ENCODE measurements around the gene VTCN1. TPM values are rescaled to one million over a fixed set of nuclear protein-coding genes. Genes with fewer than 3 reads are reported as not detected.

VTCN1 gene
- total and polyA plus RNA-seq, 9 donors: 0.04 to 2.0 (median 0.11) TPM; not detected in 1

DNA sequence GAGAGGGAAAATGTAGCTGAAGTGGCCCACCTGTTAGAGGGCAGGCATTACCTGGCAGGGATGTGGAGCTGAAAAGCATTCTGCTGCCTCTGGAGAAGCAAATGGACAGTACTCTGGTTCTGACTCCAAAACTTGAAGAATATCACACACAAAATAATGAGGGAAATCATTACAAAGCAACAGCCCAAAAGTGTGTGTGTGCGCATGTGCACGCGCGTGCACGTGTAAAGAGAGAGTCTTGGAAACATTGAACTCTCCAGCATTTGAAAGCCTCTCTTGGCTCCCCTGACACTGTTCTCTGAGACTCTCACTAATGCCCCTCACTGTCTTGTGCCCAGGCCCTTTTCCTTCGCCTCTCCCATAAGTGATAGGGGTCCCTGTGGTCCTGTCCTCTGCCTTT is 2.3 kb upstream of the VTCN1 start:
- 91% methylated on average over 6 of the region's 6 CpGs for WGBS (ENCODE audit: insufficient coverage)
- H3K27ac ChIP-seq (ENCODE audit: low read length): no peak overlapping the region
- H3K4me3 ChIP-seq (ENCODE audit: low read length): no peak overlapping the region
- no peak for DNase-seq
- H3K4me1 ChIP-seq (ENCODE audit: control insufficient read depth, insufficient read depth, low read length): no peaks in the 10 kb centered on the region
- no peaks in the 10 kb centered on the region for H3K36me3 ChIP-seq (ENCODE audit: control insufficient read depth, insufficient read depth, low read length)
- H3K27me3 ChIP-seq (ENCODE audit: control insufficient read depth, insufficient read depth, low read length): no peaks in the 10 kb centered on the region
- peaks cover 2% of the 10 kb centered on the region for H3K9me3 ChIP-seq (replicated peaks; ENCODE audit: control insufficient read depth, low read depth, low read length)

DNA sequence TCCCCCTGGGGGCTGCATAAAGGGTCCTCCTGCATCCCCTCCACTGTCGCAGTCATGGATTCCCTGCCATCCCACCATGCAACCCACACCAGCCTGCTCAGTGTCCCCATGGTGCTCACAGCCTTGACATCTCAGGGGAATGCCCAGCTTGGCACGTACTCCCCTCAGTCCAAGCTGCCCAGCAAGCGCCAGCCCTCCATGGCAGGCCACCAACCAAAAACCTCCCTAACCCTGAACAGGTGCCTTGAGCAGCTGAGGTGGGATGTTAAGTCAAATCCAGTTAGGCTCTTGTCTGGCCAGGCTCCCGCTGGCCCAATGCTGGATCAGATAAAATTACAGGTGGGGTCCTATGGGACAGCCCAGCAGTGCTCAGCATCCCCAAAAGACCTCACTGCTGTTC is 341 bp downstream of the VTCN1 start:
- DNase-seq: no peak
- 94% methylated on average over 3 of the region's 4 CpGs for WGBS (ENCODE audit: insufficient coverage)

DNA sequence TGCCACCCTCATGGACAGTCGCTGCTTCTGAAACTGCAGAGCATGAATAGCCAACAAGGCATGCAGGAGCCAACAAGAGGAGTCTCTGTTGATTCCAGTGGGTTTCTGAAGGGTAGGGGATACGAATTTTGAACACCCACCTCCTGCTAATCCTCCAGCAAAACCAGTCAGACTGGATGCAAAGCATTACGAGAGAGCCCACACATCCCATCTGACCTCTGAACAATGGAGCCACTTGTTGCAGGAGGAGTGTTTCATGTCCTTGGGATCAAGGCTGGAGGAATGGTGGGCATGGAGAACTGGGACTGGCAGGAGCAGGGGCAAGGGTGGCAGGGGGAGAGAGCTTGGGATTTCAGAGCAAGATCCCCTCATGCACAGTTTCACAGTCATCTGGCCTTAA is 1.6 kb downstream of the VTCN1 start:
- Histone ChIP-seq H3K36me3 (ENCODE audit: control insufficient read depth, insufficient read depth, low read length) (no peaks in the 10 kb centered on the region), H3K27me3 (ENCODE audit: control insufficient read depth, insufficient read depth, low read length) (no peaks in the 10 kb centered on the region), H3K9me3 (replicated peaks; ENCODE audit: control insufficient read depth, low read depth, low read length) (no peaks in the 10 kb centered on the region), H3K27ac (ENCODE audit: low read length) (no peak overlapping the region), H3K4me1 (ENCODE audit: control insufficient read depth, insufficient read depth, low read length) (no peaks in the 10 kb centered on the region), H3K4me3 (ENCODE audit: low read length) (no peak overlapping the region)
- no peak for DNase-seq
- no CpG with 5 or more reads among the region's 3 CpGs for WGBS (ENCODE audit: insufficient coverage)

More for the DNA sequence above, 341 bp downstream of the VTCN1 start:
- no peak overlapping the region for H3K4me3 ChIP-seq (ENCODE audit: low read length)
- H3K4me1 ChIP-seq (ENCODE audit: control insufficient read depth, insufficient read depth, low read length): no peaks in the 10 kb centered on the region
- H3K36me3 ChIP-seq (ENCODE audit: control insufficient read depth, insufficient read depth, low read length): no peaks in the 10 kb centered on the region
- H3K9me3 ChIP-seq (replicated peaks; ENCODE audit: control insufficient read depth, low read depth, low read length): no peaks in the 10 kb centered on the region
- no peaks in the 10 kb centered on the region for H3K27me3 ChIP-seq (ENCODE audit: control insufficient read depth, insufficient read depth, low read length)
- no peak overlapping the region for H3K27ac ChIP-seq (ENCODE audit: low read length)

DNA sequence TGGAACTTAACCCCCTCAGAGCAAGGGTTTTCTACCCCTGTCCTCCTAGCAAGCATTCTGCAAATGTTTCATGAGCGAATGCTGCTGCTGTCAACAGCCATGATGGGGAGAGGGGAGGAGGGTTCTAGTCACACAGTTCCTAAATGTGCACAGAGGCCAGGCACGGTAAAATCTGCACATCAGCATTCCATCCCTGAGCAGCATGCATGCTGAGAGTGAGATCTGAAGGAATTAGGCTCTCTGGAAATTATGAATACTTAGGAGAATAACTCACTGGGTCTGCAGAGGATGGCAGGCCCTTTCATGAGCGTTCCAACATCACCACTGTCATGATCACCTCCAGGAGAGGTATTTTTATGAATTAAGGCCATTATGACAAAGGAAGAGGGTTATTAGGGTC is 2.1 kb downstream of the VTCN1 start:
- WGBS (ENCODE audit: insufficient coverage): 80% methylated on average over 1 of the region's 3 CpGs
- Histone ChIP-seq H3K4me3 (ENCODE audit: low read length) (no peak overlapping the region), H3K36me3 (ENCODE audit: control insufficient read depth, insufficient read depth, low read length) (no peaks in the 10 kb centered on the region), H3K27me3 (ENCODE audit: control insufficient read depth, insufficient read depth, low read length) (no peaks in the 10 kb centered on the region), H3K4me1 (ENCODE audit: control insufficient read depth, insufficient read depth, low read length) (no peaks in the 10 kb centered on the region), H3K9me3 (replicated peaks; ENCODE audit: control insufficient read depth, low read depth, low read length) (no peaks in the 10 kb centered on the region), H3K27ac (ENCODE audit: low read length) (no peak overlapping the region)
- DNase-seq: no peak

DNA sequence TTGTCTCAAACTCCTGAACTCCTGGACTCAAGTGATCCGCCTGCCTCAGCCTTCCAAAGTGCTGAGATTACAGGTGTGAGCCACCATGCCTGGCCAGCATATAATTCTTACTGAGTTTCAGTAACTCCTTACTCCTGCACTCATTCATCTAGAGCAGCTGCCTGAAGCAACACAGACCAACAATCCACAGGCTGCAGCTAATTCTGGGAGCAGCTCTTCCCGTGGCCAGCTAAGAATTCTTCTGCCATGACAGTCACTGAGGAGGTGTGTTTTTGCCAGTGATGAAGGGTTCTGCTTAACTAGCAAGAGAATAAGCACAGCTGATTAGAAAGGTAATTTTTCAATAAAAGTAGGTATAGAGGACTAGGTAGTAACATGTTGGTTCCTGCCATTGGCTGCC is 5.4 kb downstream of the VTCN1 start:
- no peaks in the 10 kb centered on the region for H3K36me3 ChIP-seq (ENCODE audit: control insufficient read depth, insufficient read depth, low read length)
- DNase-seq: no peak
- no peaks in the 10 kb centered on the region for H3K4me1 ChIP-seq (ENCODE audit: control insufficient read depth, insufficient read depth, low read length)
- H3K27me3 ChIP-seq (ENCODE audit: control insufficient read depth, insufficient read depth, low read length): peaks cover 2% of the 10 kb centered on the region
- H3K9me3 ChIP-seq (replicated peaks; ENCODE audit: control insufficient read depth, low read depth, low read length): no peaks in the 10 kb centered on the region
- no peak overlapping the region for H3K4me3 ChIP-seq (ENCODE audit: low read length)
- no peak overlapping the region for H3K27ac ChIP-seq (ENCODE audit: low read length)
- WGBS (ENCODE audit: insufficient coverage): 43% methylated on average over 1 of the region's 2 CpGs

DNA sequence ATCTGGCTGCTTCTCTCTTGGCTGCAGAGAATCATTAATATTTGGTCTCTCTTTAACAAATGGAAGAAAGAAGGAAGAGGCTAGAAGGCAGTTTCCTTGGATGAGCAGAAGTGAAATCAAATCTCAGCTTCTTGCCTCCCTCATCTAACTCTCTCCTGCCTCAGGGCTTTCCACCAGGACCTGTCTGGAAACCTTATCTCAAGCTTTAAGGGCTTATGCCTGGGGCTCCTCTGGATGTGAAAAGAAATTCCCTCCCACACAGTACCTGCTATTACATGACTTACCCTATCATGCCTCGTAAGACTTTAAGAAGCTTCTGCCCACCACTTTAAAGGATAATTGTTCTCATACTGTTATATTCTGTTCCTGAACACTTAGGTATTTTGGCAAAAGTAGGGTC is 8.9 kb downstream of the VTCN1 start:
- peaks cover 2% of the 10 kb centered on the region for H3K27me3 ChIP-seq (ENCODE audit: control insufficient read depth, insufficient read depth, low read length)
- no peak overlapping the region for H3K27ac ChIP-seq (ENCODE audit: low read length)
- H3K4me1 ChIP-seq (ENCODE audit: control insufficient read depth, insufficient read depth, low read length): no peaks in the 10 kb centered on the region
- no peak for DNase-seq
- no peak overlapping the region for H3K4me3 ChIP-seq (ENCODE audit: low read length)
- no CpG with 5 or more reads among the region's 1 CpG for WGBS (ENCODE audit: insufficient coverage)
- no peaks in the 10 kb centered on the region for H3K9me3 ChIP-seq (replicated peaks; ENCODE audit: control insufficient read depth, low read depth, low read length)
- no peaks in the 10 kb centered on the region for H3K36me3 ChIP-seq (ENCODE audit: control insufficient read depth, insufficient read depth, low read length)

DNA sequence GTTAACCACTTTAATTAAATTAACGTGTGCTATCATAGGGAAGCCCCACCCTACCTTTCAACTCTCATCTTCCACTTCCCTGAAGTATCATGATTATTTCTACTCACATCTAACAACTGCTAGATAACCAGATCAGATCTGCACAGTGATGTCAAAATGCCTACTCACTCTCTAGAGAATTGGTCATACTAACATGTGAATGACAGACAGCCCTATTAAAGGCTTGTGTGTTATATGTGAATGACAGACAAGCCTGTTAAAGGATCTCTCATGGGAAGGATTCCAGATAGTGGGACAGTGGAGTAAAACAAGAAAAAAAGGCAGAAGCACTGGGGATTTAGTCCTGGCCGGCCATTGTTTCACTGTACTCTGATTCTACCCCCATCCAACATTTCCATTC is 12.6 kb downstream of the VTCN1 start:
- peaks cover 2% of the 10 kb centered on the region for H3K27me3 ChIP-seq (ENCODE audit: control insufficient read depth, insufficient read depth, low read length)
- no peaks in the 10 kb centered on the region for H3K36me3 ChIP-seq (ENCODE audit: control insufficient read depth, insufficient read depth, low read length)
- no peaks in the 10 kb centered on the region for H3K9me3 ChIP-seq (replicated peaks; ENCODE audit: control insufficient read depth, low read depth, low read length)
- no peaks in the 10 kb centered on the region for H3K4me1 ChIP-seq (ENCODE audit: control insufficient read depth, insufficient read depth, low read length)
- WGBS (ENCODE audit: insufficient coverage): 62% methylated on average over 2 of the region's 2 CpGs
- DNase-seq: no peak
- no peak overlapping the region for H3K4me3 ChIP-seq (ENCODE audit: low read length)
- no peak overlapping the region for H3K27ac ChIP-seq (ENCODE audit: low read length)

DNA sequence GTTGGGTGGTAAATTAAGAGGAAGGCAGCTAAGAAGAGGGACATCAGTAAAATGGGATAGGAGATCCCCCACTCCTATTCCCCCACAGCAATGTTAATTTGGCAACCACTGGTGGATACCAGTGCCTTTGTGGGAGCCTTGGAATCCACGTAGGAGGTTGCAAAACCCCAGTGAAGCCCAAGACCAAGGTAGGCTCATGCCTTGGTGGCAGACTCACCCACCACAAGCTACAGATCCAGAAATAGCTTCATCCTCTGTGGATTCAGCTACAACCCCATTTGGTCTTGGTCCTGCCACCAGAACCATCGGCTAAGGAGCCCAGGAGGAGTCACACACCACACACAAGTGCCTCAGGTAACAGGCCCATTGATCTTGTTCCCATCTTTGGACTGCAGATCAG is 21.0 kb downstream of the VTCN1 start:
- Histone ChIP-seq H3K4me1 (ENCODE audit: control insufficient read depth, insufficient read depth, low read length) (no peaks in the 10 kb centered on the region), H3K4me3 (ENCODE audit: low read length) (no peak overlapping the region), H3K27me3 (ENCODE audit: control insufficient read depth, insufficient read depth, low read length) (no peaks in the 10 kb centered on the region), H3K27ac (ENCODE audit: low read length) (no peak overlapping the region), H3K36me3 (ENCODE audit: control insufficient read depth, insufficient read depth, low read length) (no peaks in the 10 kb centered on the region), H3K9me3 (replicated peaks; ENCODE audit: control insufficient read depth, low read depth, low read length) (no peaks in the 10 kb centered on the region)
- no peak for DNase-seq
- 85% methylated on average over 1 of the region's 2 CpGs for WGBS (ENCODE audit: insufficient coverage)

DNA sequence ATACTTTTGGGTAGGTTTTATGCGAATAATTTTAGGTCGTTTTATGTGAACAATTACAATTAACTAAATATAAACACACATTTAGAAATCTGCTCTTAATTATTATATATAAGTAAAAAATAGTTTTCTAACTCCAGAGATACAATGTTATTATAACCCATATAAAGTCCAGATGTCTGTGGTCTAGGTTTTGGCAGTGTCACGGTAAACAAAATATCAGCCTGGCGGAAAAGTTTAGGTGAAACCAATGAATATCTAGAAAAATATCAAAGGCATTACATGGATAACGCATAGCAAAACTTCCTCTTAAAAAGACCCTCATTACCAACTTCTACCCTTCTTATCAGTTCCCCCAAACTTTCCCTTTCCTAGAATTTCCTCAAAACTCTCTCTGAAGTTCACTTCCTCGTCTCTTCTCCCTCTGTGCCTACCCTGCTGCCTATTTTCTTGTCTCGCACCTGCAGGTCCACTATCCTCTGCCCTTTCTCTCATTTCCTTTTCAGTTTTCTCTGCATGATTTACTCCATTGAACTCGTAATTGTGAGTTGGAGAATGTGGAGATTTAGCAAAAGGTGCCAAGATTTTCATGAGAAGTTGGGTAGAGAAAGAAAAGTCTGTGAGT is 21.8 kb downstream of the VTCN1 start:
- H3K36me3 ChIP-seq (ENCODE audit: control insufficient read depth, insufficient read depth, low read length): no peaks in the 10 kb centered on the region
- H3K4me3 ChIP-seq (ENCODE audit: low read length): no peak overlapping the region
- no peaks in the 10 kb centered on the region for H3K27me3 ChIP-seq (ENCODE audit: control insufficient read depth, insufficient read depth, low read length)
- no peaks in the 10 kb centered on the region for H3K4me1 ChIP-seq (ENCODE audit: control insufficient read depth, insufficient read depth, low read length)
- H3K9me3 ChIP-seq (replicated peaks; ENCODE audit: control insufficient read depth, low read depth, low read length): no peaks in the 10 kb centered on the region
- no peak overlapping the region for H3K27ac ChIP-seq (ENCODE audit: low read length)
- WGBS (ENCODE audit: insufficient coverage): 39% methylated on average over 3 of the region's 8 CpGs
- no peak for DNase-seq

DNA sequence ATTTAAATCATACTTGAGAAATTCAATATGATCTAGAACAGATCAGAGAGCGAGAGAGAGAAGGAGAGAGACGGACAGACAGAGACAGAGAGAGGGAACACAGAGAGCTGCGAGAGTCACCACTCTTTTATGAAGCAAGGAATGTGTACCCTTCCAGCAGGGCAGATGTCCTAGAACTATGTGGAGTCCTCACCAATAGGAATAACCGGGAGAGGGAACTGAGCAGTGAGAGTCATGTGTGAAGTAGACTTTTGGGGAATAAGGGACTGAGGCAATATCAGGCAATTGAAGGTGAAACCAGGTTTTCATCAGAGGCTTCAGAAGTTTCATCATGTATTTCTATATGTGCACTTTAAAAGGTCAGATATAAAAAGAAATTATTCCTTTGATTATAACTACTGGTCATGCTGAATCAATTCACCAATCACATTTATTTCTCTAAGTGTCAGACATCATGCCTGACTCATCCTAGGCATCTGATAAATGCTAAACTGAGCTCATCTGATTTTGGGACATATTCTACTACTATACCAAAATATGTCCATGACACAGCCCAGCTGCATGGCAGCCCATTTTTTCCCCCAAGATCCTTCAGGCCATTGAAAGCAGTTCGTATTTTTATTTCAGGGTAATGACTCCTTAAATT is 22.4 kb downstream of the VTCN1 start:
- Histone ChIP-seq H3K9me3 (replicated peaks; ENCODE audit: control insufficient read depth, low read depth, low read length) (no peaks in the 10 kb centered on the region), H3K4me3 (ENCODE audit: low read length) (no peak overlapping the region), H3K27me3 (ENCODE audit: control insufficient read depth, insufficient read depth, low read length) (no peaks in the 10 kb centered on the region), H3K27ac (ENCODE audit: low read length) (no peak overlapping the region), H3K36me3 (ENCODE audit: control insufficient read depth, insufficient read depth, low read length) (no peaks in the 10 kb centered on the region), H3K4me1 (ENCODE audit: control insufficient read depth, insufficient read depth, low read length) (no peaks in the 10 kb centered on the region)
- 81% methylated on average over 4 of the region's 5 CpGs for WGBS (ENCODE audit: insufficient coverage)
- DNase-seq: no peak

DNA sequence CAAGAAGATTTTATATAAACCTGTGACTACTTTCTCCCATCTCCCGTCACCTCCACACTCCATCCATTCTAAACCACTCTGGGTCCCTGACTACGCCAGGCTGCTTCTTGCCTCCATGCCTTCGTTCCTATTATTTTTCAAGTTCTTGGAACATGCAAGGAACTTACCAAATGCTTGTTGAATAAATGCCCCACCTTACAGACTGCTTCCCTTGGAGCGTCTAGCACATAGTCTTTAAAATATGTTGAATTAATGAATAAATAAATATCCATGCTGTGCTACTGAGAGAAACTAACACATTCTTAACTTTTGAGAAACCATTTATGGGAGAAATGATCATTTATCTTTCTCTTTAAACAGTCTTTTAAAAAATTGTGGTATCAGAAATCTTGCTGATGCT is 27.6 kb downstream of the VTCN1 start:
- Histone ChIP-seq H3K4me1 (ENCODE audit: control insufficient read depth, insufficient read depth, low read length) (no peaks in the 10 kb centered on the region), H3K36me3 (ENCODE audit: control insufficient read depth, insufficient read depth, low read length) (no peaks in the 10 kb centered on the region), H3K4me3 (ENCODE audit: low read length) (no peak overlapping the region), H3K27me3 (ENCODE audit: control insufficient read depth, insufficient read depth, low read length) (no peaks in the 10 kb centered on the region), H3K9me3 (replicated peaks; ENCODE audit: control insufficient read depth, low read depth, low read length) (no peaks in the 10 kb centered on the region), H3K27ac (ENCODE audit: low read length) (no peak overlapping the region)
- DNase-seq: no peak
- 93% methylated on average over 3 of the region's 4 CpGs for WGBS (ENCODE audit: insufficient coverage)

Data from muscle of leg (tissue), 11 donors.